NT2/D1 (cell line): Measurements from ENCODE around the gene NAB1.
"Not testable (repeated sequence)": the region's sequence is repeated elsewhere in the genome, so short reads cannot be mapped to it uniquely, and the experiment has no call there.

Experiments used
- DNase-seq: peaks from one replicate; pipeline ENCODE4 v3.0.0-alpha.2; 2011; ENCODE audit warnings: low read depth, low spot score
- H3K27me3 ChIP-seq: 2 replicates; pipeline ENCODE4 v1.6.0; 2011; ENCODE audit warnings: mild to moderate bottlenecking; ENCODE audit not compliant: insufficient read length, insufficient read depth
- H3K36me3 ChIP-seq: 2 replicates; pipeline ENCODE4 v1.6.1; 2011; ENCODE audit warnings: mild to moderate bottlenecking, low read length, mixed read lengths; ENCODE audit not compliant: insufficient read depth, insufficient read length
- H3K4me1 ChIP-seq: 2 replicates; pipeline ENCODE4 v1.5.1; 2011; ENCODE audit not compliant: insufficient read depth, insufficient read length
- H3K4me3 ChIP-seq: 2 replicates; pipeline ENCODE4 v1.5.1; 2011; ENCODE audit warnings: low read depth; ENCODE audit not compliant: insufficient read length
- H3K9ac ChIP-seq: 2 replicates; pipeline ENCODE4 v1.6.0; 2011; ENCODE audit warnings: low read depth; ENCODE audit not compliant: insufficient read length
- H3K9me3 ChIP-seq: 2 replicates; pipeline ENCODE4 v1.5.1; 2011; ENCODE audit warnings: mild to moderate bottlenecking, low read length; ENCODE audit not compliant: insufficient read depth
- SUZ12 ChIP-seq: IDR thresholded peaks from 2 replicates; pipeline ENCODE4 v1.6.1; 2011; ENCODE audit not compliant: insufficient read length, insufficient read depth; ENCODE audit errors: extremely low read depth
- YY1 ChIP-seq: IDR thresholded peaks from 2 replicates; pipeline ENCODE4 v1.6.1; 2011; ENCODE audit not compliant: insufficient read length, insufficient read depth
- ZNF274 ChIP-seq: IDR thresholded peaks from 2 replicates; pipeline ENCODE4 v1.6.1; 2011; ENCODE audit warnings: mild to moderate bottlenecking, low read depth, low read length

Gene NAB1

DNA sequence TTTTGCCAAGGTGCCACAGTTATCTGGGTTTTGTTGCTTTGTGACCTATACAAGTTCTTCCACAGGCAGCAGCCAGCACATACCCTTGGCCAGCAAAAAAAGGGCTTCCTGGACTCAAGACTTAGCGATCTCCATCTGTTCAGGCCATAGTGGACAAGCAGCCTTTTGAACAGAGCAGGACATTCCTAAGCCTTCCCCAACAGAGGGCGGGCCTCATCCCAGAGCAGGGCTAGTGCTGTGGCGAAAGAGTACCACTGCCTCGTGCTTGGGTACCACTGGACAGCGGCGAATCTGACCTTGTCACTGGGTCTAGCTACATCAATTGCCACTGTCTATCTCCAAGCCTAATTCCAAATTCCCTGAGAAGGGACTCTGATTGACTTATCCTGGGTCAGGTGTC lies 56.4 kb downstream of the NAB1 start:
- Histone ChIP-seq H3K36me3 (no peaks in the 10 kb centered on the region), H3K9me3 (peaks cover 11% of the 10 kb centered on the region; the same call in 1 of the 2 replicates), H3K9ac (no peak overlapping the region), H3K4me1 (peaks cover 2% of the 10 kb centered on the region), H3K4me3 (no peak overlapping the region), H3K27me3 (no peaks in the 10 kb centered on the region)
- TF ChIP-seq SUZ12 (no peak), YY1 (no peak), ZNF274 (no peak)
- DNase-seq: no peak

GRCh38 chr2:190707726-190708125 lies 58.8 kb downstream of the NAB1 start:
- Histone ChIP-seq H3K36me3 (no peaks in the 10 kb centered on the region), H3K9ac (no peak overlapping the region), H3K27me3 (no peaks in the 10 kb centered on the region), H3K4me1 (peaks cover 2% of the 10 kb centered on the region), H3K9me3 (peaks cover 11% of the 10 kb centered on the region; the same call in 1 of the 2 replicates), H3K4me3 (no peak overlapping the region)
- DNase-seq: no peak
- no peak for TF ChIP-seq SUZ12
- TF ChIP-seq ZNF274: no peak
- no peak for TF ChIP-seq YY1

DNA sequence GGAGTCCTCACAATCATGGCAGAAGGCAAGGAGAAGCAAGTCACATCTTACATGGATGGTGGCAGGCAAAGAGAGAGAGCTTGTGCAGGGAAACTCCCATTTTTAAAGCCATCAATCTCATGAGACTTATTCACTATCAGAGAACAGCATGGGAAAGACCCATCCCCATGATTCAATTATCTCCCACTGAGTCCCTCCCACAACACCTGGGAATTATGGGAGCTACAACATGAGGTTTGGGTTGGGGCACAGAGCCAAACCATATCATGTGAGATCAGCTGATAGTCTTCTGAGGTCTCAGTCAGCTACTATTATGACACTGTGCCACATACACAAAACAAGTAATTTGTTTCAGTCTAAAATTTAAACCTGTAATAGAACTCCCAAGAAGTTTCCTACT lies 59.8 kb downstream of the NAB1 start:
- H3K9me3 ChIP-seq: peaks cover 11% of the 10 kb centered on the region; the same call in 1 of the 2 replicates
- not testable (repeated sequence) for H3K36me3 ChIP-seq, DNase-seq

GRCh38 chr2:190711069-190711468 lies 62.2 kb downstream of the NAB1 start:
- Histone ChIP-seq H3K36me3 (no peaks in the 10 kb centered on the region), H3K9me3 (peaks cover 11% of the 10 kb centered on the region; the same call in 1 of the 2 replicates), H3K4me3 (no peak overlapping the region), H3K27me3 (no peaks in the 10 kb centered on the region), H3K4me1 (no peaks in the 10 kb centered on the region), H3K9ac (no peak overlapping the region)
- no peak for DNase-seq
- TF ChIP-seq YY1 (no peak), ZNF274 (no peak), SUZ12 (no peak)

More for the DNA sequence above, 59.8 kb downstream of the NAB1 start:
- not testable (repeated sequence) for H3K4me3 ChIP-seq, H3K4me1 ChIP-seq, H3K27me3 ChIP-seq, H3K9ac ChIP-seq

DNA sequence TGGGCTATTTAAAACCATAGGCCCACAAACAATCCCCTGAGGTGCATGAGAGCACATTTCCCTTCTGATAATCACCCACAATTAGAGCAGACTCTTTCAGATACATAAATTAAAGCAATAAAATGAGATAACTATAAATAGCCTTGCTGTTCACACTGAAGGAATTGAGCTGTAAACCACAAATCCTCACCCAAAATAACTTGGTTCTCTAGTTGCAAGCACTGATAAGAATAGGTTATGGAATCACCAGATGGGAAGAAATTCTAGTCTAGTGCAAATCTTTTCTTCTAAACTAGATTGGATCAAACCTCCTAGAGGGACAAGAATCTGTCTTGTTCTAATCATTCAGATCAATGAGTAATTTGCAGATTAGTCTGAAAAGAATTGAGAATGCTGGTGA lies 64.6 kb downstream of the NAB1 start:
- no peak overlapping the region for H3K9ac ChIP-seq
- H3K9me3 ChIP-seq: peaks cover 3% of the 10 kb centered on the region; the same call in 1 of the 2 replicates
- no peaks in the 10 kb centered on the region for H3K36me3 ChIP-seq
- no peak for DNase-seq
- no peaks in the 10 kb centered on the region for H3K4me1 ChIP-seq
- H3K4me3 ChIP-seq: no peak overlapping the region
- H3K27me3 ChIP-seq: no peaks in the 10 kb centered on the region
- TF ChIP-seq YY1 (no peak), ZNF274 (no peak), SUZ12 (no peak)

DNA sequence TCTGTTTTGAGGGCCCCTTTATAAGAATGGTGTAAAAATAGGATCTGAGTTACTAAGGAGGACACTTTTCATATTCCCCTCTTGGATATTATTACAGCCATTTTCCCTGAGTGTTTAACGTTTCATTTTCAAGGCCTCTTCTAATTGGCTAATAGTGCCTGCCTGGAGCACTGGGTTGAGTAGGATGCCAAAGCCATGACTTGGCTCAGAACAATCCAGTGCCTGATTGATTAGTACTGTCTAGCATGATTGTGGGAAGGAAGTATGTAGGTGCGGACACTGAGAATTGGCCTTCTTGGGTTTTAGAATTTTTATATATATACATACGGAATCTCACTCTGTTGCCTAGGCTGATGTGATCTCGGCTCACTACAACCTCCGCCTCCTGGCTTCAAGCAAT lies 66.1 kb downstream of the NAB1 start:
- Histone ChIP-seq H3K9me3 (no peaks in the 10 kb centered on the region), H3K27me3 (no peaks in the 10 kb centered on the region), H3K9ac (no peak overlapping the region), H3K36me3 (no peaks in the 10 kb centered on the region), H3K4me1 (no peaks in the 10 kb centered on the region), H3K4me3 (no peak overlapping the region)
- no peak for DNase-seq
- TF ChIP-seq SUZ12 (no peak), ZNF274 (no peak), YY1 (no peak)

DNA sequence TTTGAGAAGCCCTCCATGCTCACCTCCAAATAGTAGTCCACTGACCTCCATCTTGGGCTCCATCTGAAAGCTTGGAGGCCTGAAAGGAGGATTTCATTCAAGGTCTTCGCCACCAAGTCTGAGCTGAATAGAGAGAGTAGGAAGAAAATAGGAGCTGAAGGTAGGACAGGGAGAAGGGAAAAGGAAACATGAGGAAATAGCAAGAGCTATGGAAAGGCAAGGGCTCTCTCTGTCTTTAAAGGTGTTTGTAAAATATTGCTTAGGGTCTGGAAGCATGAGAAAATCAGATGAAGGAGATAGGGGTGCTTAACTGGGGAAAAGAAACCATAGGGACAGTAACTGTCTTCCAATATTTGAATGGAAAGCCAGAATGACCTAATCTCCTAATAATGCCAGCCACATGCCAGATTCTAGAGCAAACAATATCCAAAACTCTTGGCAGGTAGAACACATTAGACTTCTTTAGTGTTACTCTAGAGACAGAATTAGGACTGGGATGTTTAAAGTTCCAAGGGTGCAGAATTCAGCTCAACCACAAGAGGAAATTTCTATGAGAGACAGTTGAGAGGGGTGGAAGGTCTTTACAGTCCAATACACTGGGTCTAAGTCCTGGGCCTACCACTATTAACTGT lies 67.4 kb downstream of the NAB1 start:
- no peak for DNase-seq
- Histone ChIP-seq H3K9ac (no peak overlapping the region), H3K4me3 (no peak overlapping the region), H3K4me1 (no peaks in the 10 kb centered on the region), H3K36me3 (no peaks in the 10 kb centered on the region), H3K9me3 (no peaks in the 10 kb centered on the region), H3K27me3 (no peaks in the 10 kb centered on the region)
- no peak for TF ChIP-seq ZNF274
- TF ChIP-seq SUZ12: no peak
- no peak for TF ChIP-seq YY1
